Measurements from ENCODE around the gene NAV2.

GRCh38 chr11:19686234-19686633 is 26.4 kb upstream of the NAV2 start:
- no peak for TF ChIP-seq EZH2 (IDR thresholded peaks at IDR 0.05)
- no peak for TF ChIP-seq POLR2AphosphoS5 (IDR thresholded peaks at IDR 0.05; ENCODE audit: borderline replicate concordance, low read depth, low read length)
- TF ChIP-seq FOXP2 (optimal IDR thresholded peaks at IDR 0.05; ENCODE audit: control extremely low read depth, extremely low read length, insufficient read depth), result no peak

Data from SK-N-MC (cell line).